HUES64 (cell line): Measurements from ENCODE around the gene TRAPPC2L.

Experiments used
- H3K27ac ChIP-seq: 2 replicates; pipeline ENCODE4 v1.7.0; 2013; ENCODE audit warnings: low read depth, low read length, inconsistent platforms
- H3K27me3 ChIP-seq: 2 replicates; pipeline ENCODE4 v1.6.1; 2013; ENCODE audit warnings: mild to moderate bottlenecking, low read length; ENCODE audit not compliant: insufficient read depth
- H3K36me3 ChIP-seq: 2 replicates; pipeline ENCODE4 v1.6.1; 2013; ENCODE audit warnings: mild to moderate bottlenecking, low read length; ENCODE audit not compliant: insufficient read depth
- H3K4me1 ChIP-seq: 2 replicates; pipeline ENCODE4 v1.6.1; 2013; ENCODE audit warnings: mild to moderate bottlenecking, low read length, moderate library complexity; ENCODE audit not compliant: insufficient read depth
- H3K4me3 ChIP-seq: 2 replicates; pipeline ENCODE4 v1.5.1; 2013; ENCODE audit warnings: mild to moderate bottlenecking, low read length, moderate library complexity
- H3K9ac ChIP-seq: 2 replicates; pipeline ENCODE4 v1.6.1; 2013; ENCODE audit warnings: mild to moderate bottlenecking, low read depth, low read length
- H3K9me3 ChIP-seq: 2 replicates; pipeline ENCODE4 v1.6.1; 2013; ENCODE audit warnings: low read depth, low read length; ENCODE audit not compliant: insufficient read depth
- WGBS: fragments of 150-250, 120-280 bp; methylation state at CpG from one replicate; pipeline ENCODE4 v1.1.7; 2013; ENCODE audit warnings: missing lambda C conversion rate; 5-methylcytosine and 5-hydroxymethylcytosine counted together

TRAPPC2L gene

GRCh38 chr16:88864521-88864920 lies 7.6 kb downstream of the TRAPPC2L start:
- WGBS: 89% methylated on average over 18 of the region's 18 CpGs
- Histone ChIP-seq H3K9ac (no peak overlapping the region), H3K27ac (no peak overlapping the region), H3K36me3 (peaks cover 35% of the 10 kb centered on the region), H3K4me1 (no peaks in the 10 kb centered on the region), H3K4me3 (no peak overlapping the region), H3K27me3 (no peaks in the 10 kb centered on the region), H3K9me3 (no peaks in the 10 kb centered on the region)

DNA sequence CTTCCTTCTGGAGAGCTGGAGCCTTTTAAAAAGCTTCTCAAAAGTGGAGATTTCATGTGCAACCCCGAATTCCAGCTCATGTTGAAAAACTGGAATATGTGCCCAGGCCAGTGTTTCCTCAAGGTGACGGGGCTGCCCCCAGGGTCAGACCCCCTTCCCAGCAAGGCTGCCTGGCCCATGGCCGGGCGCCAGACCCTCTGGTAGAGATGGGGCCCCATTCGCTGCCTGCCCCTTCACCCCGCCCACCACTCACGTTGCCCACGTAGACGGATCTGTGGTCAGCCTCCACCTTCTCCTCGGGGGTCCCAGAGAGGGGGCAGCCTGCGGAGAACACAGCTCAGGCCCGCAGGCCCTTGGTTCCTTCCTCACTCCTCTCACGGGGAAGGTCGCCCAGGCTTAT lies 8.4 kb downstream of the TRAPPC2L start:
- Histone ChIP-seq H3K9me3 (no peaks in the 10 kb centered on the region), H3K27ac (no peak overlapping the region), H3K27me3 (no peaks in the 10 kb centered on the region), H3K4me1 (no peaks in the 10 kb centered on the region), H3K36me3 (peaks cover 27% of the 10 kb centered on the region), H3K9ac (no peak overlapping the region), H3K4me3 (no peak overlapping the region)
- 90% methylated on average over 14 of the region's 14 CpGs for WGBS

GRCh38 chr16:88865742-88866141 lies 8.8 kb downstream of the TRAPPC2L start:
- Histone ChIP-seq H3K9ac (no peak overlapping the region), H3K4me1 (no peaks in the 10 kb centered on the region), H3K36me3 (peaks cover 23% of the 10 kb centered on the region), H3K27me3 (no peaks in the 10 kb centered on the region), H3K4me3 (no peak overlapping the region), H3K27ac (no peak overlapping the region), H3K9me3 (no peaks in the 10 kb centered on the region)
- WGBS: 91% methylated on average over 15 of the region's 15 CpGs

GRCh38 chr16:88866151-88866920 lies 9.4 kb downstream of the TRAPPC2L start, which contains the start of gene PABPN1L:
Gene PABPN1L (minus strand): TSS chr16:88866660. CDS start chr16:88866606, 54 bp downstream.
- peaks cover 17% of the 10 kb centered on the region; the same call in 1 of the 2 replicates for H3K36me3 ChIP-seq
- no peaks in the 10 kb centered on the region for H3K9me3 ChIP-seq
- no peaks in the 10 kb centered on the region for H3K27me3 ChIP-seq
- no peak within 1 kb of the TSS for H3K4me3 ChIP-seq
- no peak within 1 kb of the TSS for H3K27ac ChIP-seq
- 88% methylated on average over 20 of the region's 20 CpGs for WGBS
- no peak within 1 kb of the TSS for H3K9ac ChIP-seq
- no peaks in the 10 kb centered on the region for H3K4me1 ChIP-seq

DNA sequence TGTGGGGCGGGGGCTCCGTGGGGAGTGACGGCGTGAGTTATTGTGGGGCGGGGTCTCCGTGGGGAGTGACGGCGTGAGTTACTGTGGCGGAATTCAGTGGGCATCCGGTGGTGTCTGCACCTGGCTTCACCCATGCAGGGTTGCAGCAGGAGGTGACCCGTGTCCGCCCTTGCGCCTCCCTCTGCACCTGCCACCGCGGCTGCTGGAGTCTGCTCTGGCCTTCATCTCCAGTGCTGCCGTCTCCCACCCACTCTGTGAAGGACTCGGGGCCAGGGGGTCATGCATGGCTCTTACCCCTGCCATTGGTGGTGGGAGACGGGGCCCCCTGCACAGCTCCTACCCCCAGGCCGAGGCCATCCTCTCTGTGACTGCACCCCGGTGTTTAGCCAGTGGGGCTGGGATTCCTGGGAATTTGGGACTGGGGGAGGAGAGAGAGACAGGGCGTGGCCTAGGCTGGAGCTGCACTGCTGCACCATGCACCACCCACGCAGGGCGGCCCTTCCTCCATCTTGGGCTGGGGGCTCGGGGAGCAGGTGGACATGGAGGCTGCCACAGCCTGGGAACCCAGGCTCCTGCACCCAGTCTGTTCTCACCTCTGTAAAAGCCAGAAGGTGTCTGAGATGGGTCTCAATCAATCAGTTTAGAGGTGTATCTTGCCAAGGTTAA lies 10.8 kb downstream of the TRAPPC2L start:
- WGBS: 93% methylated on average over 24 of the region's 24 CpGs
- no peak overlapping the region for H3K9ac ChIP-seq
- no peaks in the 10 kb centered on the region for H3K4me1 ChIP-seq
- H3K27me3 ChIP-seq: no peaks in the 10 kb centered on the region
- H3K36me3 ChIP-seq: 0 out of 2 replicates have a peak, but pooled peaks cover 3% of the 10 kb centered on the region
- no peak overlapping the region for H3K27ac ChIP-seq
- H3K4me3 ChIP-seq: no peak overlapping the region
- H3K9me3 ChIP-seq: no peaks in the 10 kb centered on the region

- Histone ChIP-seq H3K9ac (no peak overlapping the region), H3K4me3 (no peak overlapping the region), H3K27ac (no peak overlapping the region), H3K9me3 (no peaks in the 10 kb centered on the region), H3K36me3 (no peaks in the 10 kb centered on the region), H3K4me1 (no peaks in the 10 kb centered on the region), H3K27me3 (no peaks in the 10 kb centered on the region)
- WGBS: 92% methylated on average over 27 of the region's 27 CpGs
These were observed 12.2 kb downstream of the TRAPPC2L start for GRCh38 chr16:88868974-88869672.

DNA sequence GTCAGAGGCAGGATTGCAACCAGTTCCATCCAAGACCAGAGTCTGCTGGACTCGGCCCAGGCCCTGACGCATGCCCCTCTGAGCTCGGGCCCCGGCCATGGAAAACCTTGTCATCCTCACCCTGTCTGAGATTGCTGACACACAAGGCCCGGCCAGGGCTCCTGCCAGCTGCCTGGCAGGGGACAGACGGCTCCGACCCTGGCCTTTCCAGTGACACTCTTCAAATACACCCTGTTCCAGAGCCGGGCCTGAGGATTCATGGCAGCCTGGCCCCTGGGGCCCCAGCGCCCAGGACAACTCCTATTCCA lies 12.7 kb downstream of the TRAPPC2L start:
- H3K9me3 ChIP-seq: no peaks in the 10 kb centered on the region
- H3K9ac ChIP-seq: no peak overlapping the region
- H3K4me3 ChIP-seq: no peak overlapping the region
- no peaks in the 10 kb centered on the region for H3K27me3 ChIP-seq
- H3K4me1 ChIP-seq: no peaks in the 10 kb centered on the region
- no peaks in the 10 kb centered on the region for H3K36me3 ChIP-seq
- 94% methylated on average over 9 of the region's 9 CpGs for WGBS
- H3K27ac ChIP-seq: no peak overlapping the region

DNA sequence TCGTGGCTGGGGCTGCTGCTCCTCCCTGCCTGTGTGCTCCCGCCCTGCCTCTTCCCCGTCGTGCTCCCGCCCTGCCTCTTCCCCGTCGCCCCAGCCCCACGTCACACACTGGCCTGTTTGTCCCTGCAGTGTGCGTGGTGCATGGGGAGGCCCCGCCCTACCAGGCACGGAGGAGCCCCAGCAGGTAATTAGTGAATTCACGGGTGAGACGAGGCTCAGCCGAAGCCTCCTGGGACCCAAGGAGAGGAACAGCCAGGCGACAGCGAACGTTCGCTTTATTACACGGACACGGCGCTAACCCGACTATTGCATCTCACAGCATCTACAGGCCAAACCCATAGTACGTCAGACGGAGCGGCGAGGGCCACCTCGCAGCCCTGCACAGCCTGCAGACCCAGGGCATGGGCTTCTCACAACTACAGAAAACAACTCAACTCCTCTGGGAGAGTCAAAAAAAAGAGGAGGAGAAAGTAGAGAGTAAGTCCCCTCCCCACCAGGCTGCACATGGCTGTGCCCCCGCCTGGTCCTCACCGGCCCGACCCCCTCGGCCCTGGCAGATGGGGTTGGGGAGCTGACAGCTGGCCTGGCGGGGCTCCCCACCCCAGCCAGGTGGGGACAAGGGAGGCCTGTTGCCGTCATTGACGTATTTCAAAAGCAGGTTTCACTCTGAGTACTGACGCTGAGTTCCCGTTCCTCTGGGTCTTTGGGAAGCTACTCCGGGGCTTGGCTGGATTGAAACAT lies 13.9 kb downstream of the TRAPPC2L start:
- H3K27ac ChIP-seq: no peak overlapping the region
- no peaks in the 10 kb centered on the region for H3K9me3 ChIP-seq
- no peak overlapping the region for H3K4me3 ChIP-seq
- H3K27me3 ChIP-seq: no peaks in the 10 kb centered on the region
- H3K36me3 ChIP-seq: no peaks in the 10 kb centered on the region
- 87% methylated on average over 37 of the region's 37 CpGs for WGBS
- no peaks in the 10 kb centered on the region for H3K4me1 ChIP-seq
- no peak overlapping the region for H3K9ac ChIP-seq

GRCh38 chr16:88871349-88871702 lies 14.4 kb downstream of the TRAPPC2L start:
- Histone ChIP-seq H3K36me3 (no peaks in the 10 kb centered on the region), H3K27ac (no peak overlapping the region), H3K9ac (no peak overlapping the region), H3K27me3 (no peaks in the 10 kb centered on the region), H3K4me1 (no peaks in the 10 kb centered on the region), H3K4me3 (no peak overlapping the region), H3K9me3 (no peaks in the 10 kb centered on the region)
- WGBS: 86% methylated on average over 8 of the region's 8 CpGs

DNA sequence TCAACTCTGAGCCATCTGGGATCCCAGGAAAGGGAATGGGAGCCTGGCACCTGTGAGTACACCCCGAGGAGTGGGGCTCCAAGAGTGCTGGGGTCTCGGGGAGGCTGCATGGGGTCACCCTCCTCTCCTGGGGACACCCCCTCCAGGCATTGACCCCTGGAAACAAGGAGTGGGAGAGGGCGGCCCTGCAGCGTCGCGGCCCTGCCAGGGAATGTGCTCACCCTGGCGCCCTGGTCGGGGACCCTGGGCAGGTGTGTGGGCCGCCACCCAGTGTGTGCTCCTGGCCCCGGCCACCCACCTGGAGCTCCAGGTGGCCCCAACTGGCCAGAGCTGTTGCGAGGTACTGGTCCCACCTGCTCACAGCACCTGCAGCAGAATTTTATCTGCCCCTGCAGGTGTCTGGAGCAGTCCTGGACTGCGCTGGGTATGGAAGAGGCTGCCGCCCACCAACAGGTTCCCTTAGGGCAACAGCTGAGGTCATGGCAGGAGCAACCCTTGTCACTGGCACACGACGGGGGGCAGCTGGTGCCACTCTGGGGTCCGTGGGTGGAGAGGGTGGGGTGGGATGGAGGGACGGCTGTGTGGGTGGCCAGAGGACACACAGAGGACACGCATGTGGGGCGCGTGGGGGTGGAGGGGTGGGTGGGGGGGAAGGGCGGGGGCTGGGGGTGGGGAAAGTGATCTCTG lies 14.9 kb downstream of the TRAPPC2L start:
- no peaks in the 10 kb centered on the region for H3K27me3 ChIP-seq
- H3K27ac ChIP-seq: no peak overlapping the region
- H3K36me3 ChIP-seq: no peaks in the 10 kb centered on the region
- no peaks in the 10 kb centered on the region for H3K4me1 ChIP-seq
- no peak overlapping the region for H3K4me3 ChIP-seq
- no peak overlapping the region for H3K9ac ChIP-seq
- WGBS: 93% methylated on average over 17 of the region's 21 CpGs
- no peaks in the 10 kb centered on the region for H3K9me3 ChIP-seq
